ENCODE results near the gene ATP5MC3. TPM values are rescaled to one million over a fixed set of nuclear protein-coding genes. Genes with fewer than 3 reads are reported as not detected.
A peak's percentile ranks its signal among the peaks of the same experiment; 100 is the strongest.

Gene ATP5MC3
- total and polyA plus RNA-seq, 3 donors from 2014 or later, result 68.4 to 136 (median 82.9) TPM

DNA sequence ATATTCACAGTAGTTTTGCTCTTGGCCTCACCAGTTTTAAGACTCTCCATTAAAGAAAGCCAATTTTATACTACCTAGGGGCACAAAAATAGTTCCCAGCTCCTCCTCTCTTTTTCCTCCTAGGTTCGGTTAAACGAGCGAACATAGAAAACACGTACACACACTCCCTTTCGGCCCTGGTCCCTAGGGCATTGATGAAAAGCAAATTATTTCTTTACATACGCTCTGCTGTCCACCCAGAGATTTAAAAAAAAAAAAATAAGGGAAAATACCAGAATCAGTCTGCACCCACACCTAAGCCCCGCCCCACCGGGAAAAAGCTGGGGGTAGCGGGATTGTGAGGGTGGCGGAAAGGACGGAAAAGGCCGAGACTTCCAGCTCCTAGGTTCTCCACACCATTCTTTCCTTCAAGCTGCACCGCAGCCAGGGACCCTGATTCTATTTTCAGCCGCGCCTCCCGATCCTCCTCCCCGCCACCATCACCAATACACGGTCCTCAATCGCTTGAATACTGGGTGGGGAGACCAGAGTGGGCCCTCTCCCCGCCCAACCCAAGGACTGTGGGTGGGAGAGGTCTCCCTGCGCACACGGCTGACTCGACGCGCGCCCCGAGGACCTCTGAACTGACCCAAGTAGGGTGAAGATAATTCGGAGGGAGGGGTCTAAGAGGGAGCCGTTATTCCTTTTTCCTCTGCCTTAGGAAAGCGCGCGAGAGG lies 14.3 kb downstream of the ATP5MC3 start:
- peaks cover 9% of the 10 kb centered on the region for H3K4me1 ChIP-seq
- H3K36me3 ChIP-seq (ENCODE audit: low read depth, missing control alignments), result no peaks in the 10 kb centered on the region
- H3K4me3 ChIP-seq, result peak overlapping the region; percentile 92 to 97
- intact Hi-C loops (cut with DNase I; ENCODE audit: low total_unique reads), result no loop called here
- no peaks in the 10 kb centered on the region for H3K27me3 ChIP-seq
- H3K27ac ChIP-seq, result peak overlapping the region; percentile 95 to 99
- 0% methylated on average over 19 to 32 of the region's 32 CpGs for WGBS, 2 donors
- DNase-seq, result no peak
- H3K9me3 ChIP-seq, result no peaks in the 10 kb centered on the region
- TF ChIP-seq POLR2A (IDR thresholded peaks at IDR 0.05) (no peak), CTCF (IDR thresholded peaks at IDR 0.05) (no peak)

DNA sequence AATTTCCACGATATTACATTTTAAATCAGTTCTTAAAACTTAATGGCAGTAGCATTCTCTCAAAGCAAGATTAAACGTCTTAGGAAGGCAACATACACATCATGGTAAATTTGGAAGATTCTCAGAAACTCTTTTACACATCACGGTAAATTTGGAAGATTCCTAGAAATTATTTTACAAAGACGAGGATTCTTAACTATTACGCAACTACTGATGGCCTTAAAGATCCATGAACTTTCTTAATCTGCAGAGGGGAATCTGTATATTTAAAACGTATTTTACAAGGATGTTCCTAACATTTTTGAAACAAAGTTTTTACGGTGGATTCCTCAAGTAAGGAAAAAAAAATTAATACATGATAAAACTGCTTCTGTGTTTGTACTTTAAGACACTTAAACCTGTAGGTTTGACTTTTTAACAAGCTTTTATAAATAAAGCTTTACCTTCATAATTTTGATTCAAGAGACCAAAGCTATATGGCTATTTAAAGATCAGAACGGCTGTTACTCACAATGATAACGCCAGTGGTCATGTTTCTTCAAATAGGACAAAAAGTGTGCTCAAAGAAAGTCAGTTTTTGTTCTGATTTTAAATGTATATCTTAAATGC lies 15.2 kb downstream of the ATP5MC3 start:
- Histone ChIP-seq H3K36me3 (ENCODE audit: low read depth, missing control alignments) (no peaks in the 10 kb centered on the region), H3K4me3 (peak overlapping the region; percentile 92 to 97), H3K27me3 (no peaks in the 10 kb centered on the region), H3K27ac (peak overlapping the region in 1 of 2 donors; percentile 99), H3K4me1 (peaks cover 9% of the 10 kb centered on the region), H3K9me3 (no peaks in the 10 kb centered on the region)
- WGBS, 2 donors, result 31 to 34% methylated on average over 9 of the region's 9 CpGs
- TF ChIP-seq CTCF (IDR thresholded peaks at IDR 0.05) (no peak), POLR2A (IDR thresholded peaks at IDR 0.05) (no peak)
- DNase-seq, result no peak
- intact Hi-C loops (cut with DNase I; ENCODE audit: low total_unique reads), result no loop called here

DNA sequence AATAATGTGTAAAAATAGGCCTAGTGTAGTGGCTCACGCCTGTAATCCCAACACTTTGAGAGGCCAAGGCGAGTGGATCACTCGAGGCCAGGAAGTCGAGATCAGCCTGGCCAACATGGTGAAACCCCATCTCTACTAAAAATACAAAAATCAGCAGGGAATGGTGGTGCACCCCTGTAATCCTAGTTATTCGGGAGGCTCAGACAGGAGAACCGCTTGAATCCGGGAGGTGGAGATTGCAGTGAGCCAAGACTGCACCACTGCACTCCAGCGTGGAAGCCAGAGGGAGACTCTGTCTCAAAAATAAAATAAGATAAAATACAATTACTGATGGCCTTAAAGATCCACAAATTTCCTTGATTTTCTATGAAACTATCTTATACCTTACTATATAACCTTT lies 17.3 kb downstream of the ATP5MC3 start:
- no peak for DNase-seq
- H3K27me3 ChIP-seq, result no peaks in the 10 kb centered on the region
- H3K4me1 ChIP-seq, result peaks cover 9% of the 10 kb centered on the region
- no peak overlapping the region for H3K27ac ChIP-seq
- no peak overlapping the region for H3K4me3 ChIP-seq
- no peak for TF ChIP-seq POLR2A (IDR thresholded peaks at IDR 0.05)
- no peak for TF ChIP-seq CTCF (IDR thresholded peaks at IDR 0.05)
- no peaks in the 10 kb centered on the region for H3K9me3 ChIP-seq
- intact Hi-C loops (cut with DNase I; ENCODE audit: low total_unique reads), result no loop called here
- no peaks in the 10 kb centered on the region for H3K36me3 ChIP-seq (ENCODE audit: low read depth, missing control alignments)
- 86% methylated on average over 8 of the region's 8 CpGs for WGBS, 2 donors

DNA sequence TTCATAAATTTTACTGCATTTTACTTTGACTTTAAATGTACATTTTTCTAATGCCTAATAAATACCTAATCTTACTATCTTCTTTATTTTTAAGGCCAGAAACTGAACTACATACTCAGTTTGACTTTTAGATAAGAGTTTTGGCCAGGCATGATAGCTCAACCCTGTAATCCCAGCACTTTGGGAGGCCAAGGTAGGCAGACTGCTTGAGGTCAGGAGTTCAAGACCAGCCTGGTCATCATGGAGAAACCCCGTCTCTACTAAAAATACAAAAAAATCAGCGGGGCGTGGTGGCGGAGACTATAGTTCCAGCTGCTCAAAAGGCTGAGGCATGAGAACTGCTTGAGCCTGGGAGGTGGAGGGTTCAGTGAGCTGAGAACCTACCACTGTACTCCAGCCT lies 22.6 kb downstream of the ATP5MC3 start:
- Histone ChIP-seq H3K27me3 (no peaks in the 10 kb centered on the region), H3K27ac (no peak overlapping the region), H3K9me3 (no peaks in the 10 kb centered on the region), H3K4me3 (no peak overlapping the region), H3K36me3 (ENCODE audit: low read depth, missing control alignments) (no peaks in the 10 kb centered on the region), H3K4me1 (no peaks in the 10 kb centered on the region)
- TF ChIP-seq POLR2A (IDR thresholded peaks at IDR 0.05) (no peak), CTCF (IDR thresholded peaks at IDR 0.05) (no peak)
- no peak for DNase-seq
- 71 to 89% methylated on average over 4 of the region's 4 CpGs for WGBS, 2 donors
- intact Hi-C loops (cut with DNase I; ENCODE audit: low total_unique reads), result no loop called here

All from testis (tissue), 3 donors.